ENCODE measurements around the gene INSC.

Gene INSC

DNA sequence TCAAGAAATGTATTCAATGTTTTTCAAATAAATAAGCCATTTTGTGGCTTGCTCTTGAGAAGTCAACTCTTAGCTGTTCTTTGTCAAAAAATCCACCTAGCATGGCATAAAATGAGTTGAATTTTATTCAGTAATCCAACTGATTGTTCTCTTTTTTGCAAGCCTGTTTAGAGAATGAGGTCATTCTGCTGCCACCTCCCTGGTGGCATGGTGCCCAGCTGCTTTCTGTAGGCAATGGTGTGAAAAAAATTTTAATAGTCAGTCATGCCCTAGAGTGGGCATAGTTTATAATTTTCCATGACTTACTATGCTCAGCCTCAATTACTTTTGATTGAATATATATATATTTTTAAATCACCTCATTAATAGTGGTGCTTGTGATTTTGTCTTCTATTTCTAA, 177.2 kb downstream of the INSC start:
- peak; percentile 76 for TF ChIP-seq NFIC (IDR thresholded peaks at IDR 0.05)
- TF ChIP-seq, protein P1, sequence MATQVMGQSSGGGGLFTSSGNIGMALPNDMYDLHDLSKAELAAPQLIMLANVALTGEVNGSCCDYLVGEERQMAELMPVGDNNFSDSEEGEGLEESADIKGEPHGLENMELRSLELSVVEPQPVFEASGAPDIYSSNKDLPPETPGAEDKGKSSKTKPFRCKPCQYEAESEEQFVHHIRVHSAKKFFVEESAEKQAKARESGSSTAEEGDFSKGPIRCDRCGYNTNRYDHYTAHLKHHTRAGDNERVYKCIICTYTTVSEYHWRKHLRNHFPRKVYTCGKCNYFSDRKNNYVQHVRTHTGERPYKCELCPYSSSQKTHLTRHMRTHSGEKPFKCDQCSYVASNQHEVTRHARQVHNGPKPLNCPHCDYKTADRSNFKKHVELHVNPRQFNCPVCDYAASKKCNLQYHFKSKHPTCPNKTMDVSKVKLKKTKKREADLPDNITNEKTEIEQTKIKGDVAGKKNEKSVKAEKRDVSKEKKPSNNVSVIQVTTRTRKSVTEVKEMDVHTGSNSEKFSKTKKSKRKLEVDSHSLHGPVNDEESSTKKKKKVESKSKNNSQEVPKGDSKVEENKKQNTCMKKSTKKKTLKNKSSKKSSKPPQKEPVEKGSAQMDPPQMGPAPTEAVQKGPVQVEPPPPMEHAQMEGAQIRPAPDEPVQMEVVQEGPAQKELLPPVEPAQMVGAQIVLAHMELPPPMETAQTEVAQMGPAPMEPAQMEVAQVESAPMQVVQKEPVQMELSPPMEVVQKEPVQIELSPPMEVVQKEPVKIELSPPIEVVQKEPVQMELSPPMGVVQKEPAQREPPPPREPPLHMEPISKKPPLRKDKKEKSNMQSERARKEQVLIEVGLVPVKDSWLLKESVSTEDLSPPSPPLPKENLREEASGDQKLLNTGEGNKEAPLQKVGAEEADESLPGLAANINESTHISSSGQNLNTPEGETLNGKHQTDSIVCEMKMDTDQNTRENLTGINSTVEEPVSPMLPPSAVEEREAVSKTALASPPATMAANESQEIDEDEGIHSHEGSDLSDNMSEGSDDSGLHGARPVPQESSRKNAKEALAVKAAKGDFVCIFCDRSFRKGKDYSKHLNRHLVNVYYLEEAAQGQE (IDR thresholded peaks at IDR 0.05; ENCODE audit: low read depth), result no peak

DNA sequence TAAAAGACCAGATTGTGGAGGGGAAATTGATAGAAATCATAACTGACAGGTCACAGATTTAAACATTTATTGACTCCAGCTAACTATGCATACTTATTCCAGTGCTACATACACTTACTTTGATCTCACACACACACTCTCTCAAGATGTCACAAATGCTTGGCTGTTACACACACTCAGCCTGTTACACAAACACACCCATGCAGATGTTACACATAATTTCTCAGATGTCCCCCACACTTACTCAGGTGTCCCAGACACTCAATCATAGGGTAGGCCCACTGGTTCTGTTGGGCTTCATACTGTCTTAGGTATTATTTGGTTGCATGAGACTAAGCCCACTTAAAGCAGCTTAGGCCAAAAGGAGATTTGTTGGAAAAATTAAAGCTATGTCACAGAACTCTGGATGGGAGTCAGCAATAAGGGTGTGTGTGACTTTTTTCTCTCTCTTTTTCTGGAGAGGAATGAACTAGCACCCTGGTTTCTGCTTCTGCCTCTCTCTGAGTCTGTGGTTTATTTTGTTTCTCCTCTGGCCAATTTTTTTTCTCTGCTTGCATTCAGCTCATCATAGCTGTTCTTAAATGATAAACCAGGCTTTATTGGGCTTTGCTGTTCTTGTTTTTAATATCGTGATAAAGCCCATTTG, 179.4 kb downstream of the INSC start:
- TF ChIP-seq YY1 (IDR thresholded peaks at IDR 0.05; ENCODE audit: low read depth) (no peak), ZBTB7A (IDR thresholded peaks at IDR 0.05; ENCODE audit: low read depth) (no peak), TCF12 (IDR thresholded peaks at IDR 0.05; ENCODE audit: low read depth) (no peak), RAD21 (IDR thresholded peaks at IDR 0.05; ENCODE audit: low read depth) (no peak), TAF1 (IDR thresholded peaks at IDR 0.05; ENCODE audit: low read depth) (no peak), TEAD4 (IDR thresholded peaks at IDR 0.05) (no peak), NFIC (IDR thresholded peaks at IDR 0.05) (no peak), CEBPB (IDR thresholded peaks at IDR 0.05) (no peak), MAX (IDR thresholded peaks at IDR 0.05) (no peak), FOXM1 (IDR thresholded peaks at IDR 0.05; ENCODE audit: borderline replicate concordance, low read depth) (no peak), CREB1 (IDR thresholded peaks at IDR 0.05; ENCODE audit: low read depth) (no peak), EGR1 (IDR thresholded peaks at IDR 0.05) (no peak), EP300 (IDR thresholded peaks at IDR 0.05; ENCODE audit: borderline replicate concordance) (no peak)
- TF ChIP-seq, protein P1 (IDR thresholded peaks at IDR 0.05; ENCODE audit: low read depth), result no peak
- TF ChIP-seq, protein P2, sequence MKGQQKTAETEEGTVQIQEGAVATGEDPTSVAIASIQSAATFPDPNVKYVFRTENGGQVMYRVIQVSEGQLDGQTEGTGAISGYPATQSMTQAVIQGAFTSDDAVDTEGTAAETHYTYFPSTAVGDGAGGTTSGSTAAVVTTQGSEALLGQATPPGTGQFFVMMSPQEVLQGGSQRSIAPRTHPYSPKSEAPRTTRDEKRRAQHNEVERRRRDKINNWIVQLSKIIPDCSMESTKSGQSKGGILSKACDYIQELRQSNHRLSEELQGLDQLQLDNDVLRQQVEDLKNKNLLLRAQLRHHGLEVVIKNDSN (IDR thresholded peaks at IDR 0.05), result no peak

GRCh38 chr11:15295695-15296094, 181.0 kb downstream of the INSC start:
- TF ChIP-seq TAF1 (IDR thresholded peaks at IDR 0.05; ENCODE audit: low read depth) (no peak), CREB1 (IDR thresholded peaks at IDR 0.05; ENCODE audit: low read depth) (no peak), EP300 (IDR thresholded peaks at IDR 0.05; ENCODE audit: borderline replicate concordance) (no peak), NFIC (IDR thresholded peaks at IDR 0.05) (no peak), CEBPB (IDR thresholded peaks at IDR 0.05) (no peak), RAD21 (IDR thresholded peaks at IDR 0.05; ENCODE audit: low read depth) (no peak)
